H9 (cell line): ENCODE results near the gene ADGRB3. TPM values are rescaled to one million over a fixed set of nuclear protein-coding genes. Genes with fewer than 3 reads are reported as not detected.

Experiments used
- DNase-seq: peaks from one replicate; pipeline ENCODE4 v3.0.0-alpha.2; 2017
- H2AFZ ChIP-seq: one replicate; pipeline ENCODE4 v1.6.1; 2013; ENCODE audit warnings: mild to moderate bottlenecking, low read length, control low read depth, moderate library complexity
- H2AK5ac ChIP-seq: 2 replicates; pipeline ENCODE4 v1.6.1; 2013; ENCODE audit warnings: low read length, control low read depth, mixed read lengths; ENCODE audit not compliant: insufficient read length
- H2BK120ac ChIP-seq: one replicate; pipeline ENCODE4 v1.6.1; 2013; ENCODE audit warnings: low read depth, mild to moderate bottlenecking, low read length, control low read depth, inconsistent platforms; ENCODE audit not compliant: poor library complexity, severe bottlenecking
- H2BK12ac ChIP-seq: 2 replicates; pipeline ENCODE4 v1.6.1; 2013; ENCODE audit warnings: low read length, control low read depth, mixed read lengths, low read depth; ENCODE audit not compliant: insufficient read length
- H2BK15ac ChIP-seq: 2 replicates; pipeline ENCODE4 v1.6.1; 2013; ENCODE audit warnings: low read depth, low read length, control low read depth
- H2BK20ac ChIP-seq: one replicate; pipeline ENCODE4 v1.6.1; 2013; ENCODE audit warnings: low read depth, mild to moderate bottlenecking, low read length, control low read depth, inconsistent platforms; ENCODE audit not compliant: poor library complexity, severe bottlenecking
- H2BK5ac ChIP-seq: 2 replicates; pipeline ENCODE4 v1.6.1; 2013; ENCODE audit warnings: low read length, control low read depth, mixed read lengths; ENCODE audit not compliant: insufficient read length
- H3K14ac ChIP-seq: 2 replicates; pipeline ENCODE4 v1.6.1; 2013; ENCODE audit warnings: low read length, control low read depth; ENCODE audit not compliant: insufficient read depth
- H3K18ac ChIP-seq: 2 replicates; pipeline ENCODE4 v1.6.1; 2013; ENCODE audit warnings: low read depth, mild to moderate bottlenecking, mixed read lengths, low read length, control low read depth; ENCODE audit not compliant: insufficient read length
- H3K23ac ChIP-seq: 2 replicates; pipeline ENCODE4 v1.6.1; 2013; ENCODE audit warnings: low read length, control low read depth, mixed read lengths, low read depth; ENCODE audit not compliant: insufficient read length
- H3K23me2 ChIP-seq: 2 replicates; pipeline ENCODE4 v1.6.1; 2013; ENCODE audit warnings: low read depth, mild to moderate bottlenecking, mixed read lengths, low read length, control low read depth; ENCODE audit not compliant: insufficient read length, poor library complexity, severe bottlenecking
- H3K27ac ChIP-seq: 2 replicates; pipeline ENCODE4 v1.5.1; 2013; ENCODE audit warnings: low read length, control low read depth, mixed read lengths, low read depth; ENCODE audit not compliant: insufficient read length
- H3K27me3 ChIP-seq: 2 replicates; pipeline ENCODE4 v1.6.1; 2013; ENCODE audit warnings: low read length, control low read depth, inconsistent platforms; ENCODE audit not compliant: insufficient read depth
- H3K4ac ChIP-seq: 2 replicates; pipeline ENCODE4 v1.6.1; 2013; ENCODE audit warnings: low read depth, mild to moderate bottlenecking, control low read depth, inconsistent platforms, low read length, moderate library complexity
- H3K4me1 ChIP-seq: 2 replicates; pipeline ENCODE4 v1.6.1; 2013; ENCODE audit warnings: low read length, control low read depth, inconsistent platforms; ENCODE audit not compliant: insufficient read depth
- H3K4me2 ChIP-seq: 2 replicates; pipeline ENCODE4 v1.6.1; 2013; ENCODE audit warnings: low read length, control low read depth, mixed read lengths; ENCODE audit not compliant: insufficient read length, insufficient read depth
- H3K56ac ChIP-seq: 2 replicates; pipeline ENCODE4 v1.6.1; 2013; ENCODE audit warnings: low read depth, mild to moderate bottlenecking, mixed read lengths, low read length, control low read depth; ENCODE audit not compliant: insufficient read length
- H3K79me1 ChIP-seq: 2 replicates; pipeline ENCODE4 v1.6.1; 2013; ENCODE audit warnings: low read depth, mild to moderate bottlenecking, moderate library complexity, low read length, control low read depth, inconsistent platforms; ENCODE audit not compliant: insufficient read depth, poor library complexity, severe bottlenecking
- H3K79me2 ChIP-seq: 2 replicates; pipeline ENCODE4 v1.6.1; 2013; ENCODE audit warnings: low read length, control low read depth, inconsistent platforms; ENCODE audit not compliant: insufficient read depth
- H3K9ac ChIP-seq: 2 replicates; pipeline ENCODE4 v1.6.1; 2013; ENCODE audit warnings: low read length, control low read depth, mixed read lengths; ENCODE audit not compliant: insufficient read length; ENCODE audit errors: extremely low read depth
- H3K9me3 ChIP-seq: one replicate; pipeline ENCODE4 v1.6.1; 2013; ENCODE audit warnings: low read depth, low read length, inconsistent platforms; ENCODE audit not compliant: control insufficient read depth
- H3T11ph ChIP-seq: one replicate; pipeline ENCODE4 v1.6.1; 2013; ENCODE audit warnings: mild to moderate bottlenecking, low read length, control low read depth, inconsistent platforms
- H4K20me1 ChIP-seq: one replicate; pipeline ENCODE4 v1.6.1; 2013; ENCODE audit not compliant: control insufficient read depth, insufficient read length, insufficient read depth
- H4K5ac ChIP-seq: 2 replicates; pipeline ENCODE4 v1.6.1; 2013; ENCODE audit warnings: low read depth, mild to moderate bottlenecking, mixed read lengths, low read length, control low read depth; ENCODE audit not compliant: insufficient read length
- H4K8ac ChIP-seq: replicated peaks from 2 replicates; pipeline ENCODE4 v1.6.1; 2013; ENCODE audit warnings: low read length, control low read depth, mixed read lengths, low read depth; ENCODE audit not compliant: insufficient read length
- H4K91ac ChIP-seq: 2 replicates; pipeline ENCODE4 v1.6.1; 2013; ENCODE audit warnings: low read depth, mild to moderate bottlenecking, moderate library complexity, mixed read lengths, low read length, control low read depth; ENCODE audit not compliant: insufficient read length
- H3K27ac Mint-ChIP-seq, 3 experiments: 2 replicates in 2 of 3; 3 replicates in 1 of 3; pipeline ENCODE4 v1.8.0; 2020 to 2021; ENCODE audit warnings: mixed read lengths in 3 of 3, mild to moderate bottlenecking in 1 of 3, moderate library complexity in 1 of 3
- H3K27me3 Mint-ChIP-seq: 2 replicates; pipeline ENCODE4 v1.8.0; 2021; ENCODE audit warnings: low read depth, mild to moderate bottlenecking, moderate library complexity, mixed read lengths
- H3K36me3 Mint-ChIP-seq, 3 experiments: 2 replicates in 2 of 3; 3 replicates in 1 of 3; pipeline ENCODE4 v1.8.0; 2020 to 2021; ENCODE audit warnings: low read depth in 3 of 3, mixed read lengths in 3 of 3; ENCODE audit not compliant: insufficient read depth in 1 of 3
- H3K4me1 Mint-ChIP-seq, 2 experiments: 2 replicates each; pipeline ENCODE4 v1.8.0; 2020; ENCODE audit warnings: mixed read lengths in 2 of 2
- H3K4me3 Mint-ChIP-seq, 2 experiments: 2 replicates in 1 of 2; 3 replicates in 1 of 2; pipeline ENCODE4 v1.8.0; 2020 to 2021; ENCODE audit warnings: mild to moderate bottlenecking in 2 of 2, mixed read lengths in 2 of 2, moderate library complexity in 1 of 2
- H3K9me3 Mint-ChIP-seq, 2 experiments: 2 replicates in 1 of 2; 3 replicates in 1 of 2; pipeline ENCODE4 v1.8.0; 2020; ENCODE audit warnings: mild to moderate bottlenecking in 2 of 2, mixed read lengths in 2 of 2, moderate library complexity in 1 of 2
- WGBS: extraction: QIAGEN DNeasy Blood & Tissue Kit; methylation state at CpG from one replicate; pipeline ENCODE4 v1.1.7; 2013; ENCODE audit warnings: missing lambda C conversion rate, low lambda C conversion rate, mixed read lengths; ENCODE audit not compliant: insufficient read length; ENCODE audit errors: extremely low coverage; 5-methylcytosine and 5-hydroxymethylcytosine counted together
- total RNA-seq: library from RNA; stranded (reverse); gene quantifications from 2 replicates; pipeline ENCODE4 v1.2.1, GENCODE V29; 2021
- TF ChIP-seq, protein P1 (sequence below): fragments of 200-600 bp; sonication (generic); conservative IDR thresholded peaks from 3 replicates; pipeline ENCODE4 v1.8.0; 2021; ENCODE audit warnings: antibody characterized with exemption, mild to moderate bottlenecking

The ADGRB3 gene
- total RNA-seq, 1 experiment from 2014 or later, result 0.37 TPM

DNA sequence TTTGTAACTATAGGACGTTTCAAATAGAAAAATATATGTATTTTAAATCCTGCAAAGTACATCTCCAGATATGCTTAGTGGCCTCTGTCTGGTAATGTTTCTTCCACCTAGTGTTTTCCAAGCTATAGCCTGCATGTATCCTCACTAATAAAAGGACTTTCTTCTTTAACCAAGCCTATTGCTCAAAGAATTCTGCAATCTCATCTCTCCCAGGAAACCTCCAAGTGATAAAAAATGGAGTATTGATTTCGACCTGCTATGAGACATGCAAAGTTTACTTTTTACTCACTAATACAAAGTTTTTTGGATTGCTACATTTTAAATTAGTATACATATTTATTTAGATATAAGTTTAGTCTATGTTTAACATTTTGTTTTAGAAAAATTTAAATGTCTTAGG, 23.3 kb downstream of the ADGRB3 start:
- H3K9ac ChIP-seq, result no peak overlapping the region

More for the DNA sequence above, 23.3 kb downstream of the ADGRB3 start:
- Histone ChIP-seq H4K8ac (no peak overlapping the region), H2BK15ac (no peak overlapping the region), H3K4me1 (no peaks in the 10 kb centered on the region), H3T11ph (no peak overlapping the region), H2BK12ac (no peak overlapping the region), H2BK120ac (no peak overlapping the region), H2AK5ac (no peak overlapping the region), H4K91ac (no peak overlapping the region), H3K4me2 (no peak overlapping the region), H3K4ac (no peak overlapping the region), H3K27ac (no peak overlapping the region), H3K9me3 (no peaks in the 10 kb centered on the region), H2BK20ac (no peak overlapping the region), H3K23ac (no peak overlapping the region), H4K20me1 (no peaks in the 10 kb centered on the region), H2BK5ac (no peak overlapping the region), H3K27me3 (no peaks in the 10 kb centered on the region), H3K18ac (no peak overlapping the region), H2AFZ (no peak overlapping the region), H3K56ac (no peak overlapping the region), H4K5ac (no peak overlapping the region), H3K79me2 (no peaks in the 10 kb centered on the region), H3K23me2 (no peaks in the 10 kb centered on the region), H3K14ac (no peak overlapping the region), H3K79me1 (no peaks in the 10 kb centered on the region)
- no peak for DNase-seq
- no peaks in the 10 kb centered on the region for H3K36me3 Mint-ChIP-seq
- TF ChIP-seq, protein P1, sequence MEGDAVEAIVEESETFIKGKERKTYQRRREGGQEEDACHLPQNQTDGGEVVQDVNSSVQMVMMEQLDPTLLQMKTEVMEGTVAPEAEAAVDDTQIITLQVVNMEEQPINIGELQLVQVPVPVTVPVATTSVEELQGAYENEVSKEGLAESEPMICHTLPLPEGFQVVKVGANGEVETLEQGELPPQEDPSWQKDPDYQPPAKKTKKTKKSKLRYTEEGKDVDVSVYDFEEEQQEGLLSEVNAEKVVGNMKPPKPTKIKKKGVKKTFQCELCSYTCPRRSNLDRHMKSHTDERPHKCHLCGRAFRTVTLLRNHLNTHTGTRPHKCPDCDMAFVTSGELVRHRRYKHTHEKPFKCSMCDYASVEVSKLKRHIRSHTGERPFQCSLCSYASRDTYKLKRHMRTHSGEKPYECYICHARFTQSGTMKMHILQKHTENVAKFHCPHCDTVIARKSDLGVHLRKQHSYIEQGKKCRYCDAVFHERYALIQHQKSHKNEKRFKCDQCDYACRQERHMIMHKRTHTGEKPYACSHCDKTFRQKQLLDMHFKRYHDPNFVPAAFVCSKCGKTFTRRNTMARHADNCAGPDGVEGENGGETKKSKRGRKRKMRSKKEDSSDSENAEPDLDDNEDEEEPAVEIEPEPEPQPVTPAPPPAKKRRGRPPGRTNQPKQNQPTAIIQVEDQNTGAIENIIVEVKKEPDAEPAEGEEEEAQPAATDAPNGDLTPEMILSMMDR, result no peak
- no peak overlapping the region for H3K4me3 Mint-ChIP-seq
- no peaks in the 10 kb centered on the region for H3K9me3 Mint-ChIP-seq
- no peaks in the 10 kb centered on the region for H3K27me3 Mint-ChIP-seq
- WGBS, result no CpG with 5 or more reads among the region's 2 CpGs
- H3K27ac Mint-ChIP-seq, result no peak overlapping the region
- H3K4me1 Mint-ChIP-seq, result no peaks in the 10 kb centered on the region
